Lower lobe of right lung (tissue), 2 donors: ENCODE measurements around the gene PFKFB2. TPM values are rescaled to one million over a fixed set of nuclear protein-coding genes. Genes with fewer than 3 reads are reported as not detected.

Source experiments
- ATAC-seq, 2 donors: fragments of 200-7000 bp; cut with Tn5 transposase; one replicate each; pipeline ENCODE4 v1.9.1; 2020 to 2022; ENCODE audit warnings: mild to moderate bottlenecking in 2 of 2, moderate library complexity in 2 of 2
- DNase-seq: peaks from one replicate; pipeline ENCODE4 v3.0.0-alpha.2; 2020
- H3K27ac ChIP-seq: fragments of 200-600 bp; one replicate; pipeline ENCODE4 v1.8.0; 2022
- H3K27me3 ChIP-seq: fragments of 200-600 bp; one replicate; pipeline ENCODE4 v1.8.0; 2022; ENCODE audit warnings: low read depth
- H3K36me3 ChIP-seq: fragments of 200-600 bp; one replicate; pipeline ENCODE4 v1.8.0; 2022; ENCODE audit warnings: mild to moderate bottlenecking
- H3K4me1 ChIP-seq: fragments of 200-600 bp; one replicate; pipeline ENCODE4 v1.8.0; 2022
- H3K4me3 ChIP-seq: fragments of 200-600 bp; one replicate; pipeline ENCODE4 v1.8.0; 2022; ENCODE audit warnings: mild to moderate bottlenecking
- H3K9me3 ChIP-seq: fragments of 200-600 bp; one replicate; pipeline ENCODE4 v1.8.0; 2022
- intact Hi-C: fragments of 100-400 bp; cut with DNase I; formaldehyde crosslinking; loops from one replicate; pipeline ENCODE4 v1.11.0; 2022
- total RNA-seq: library from RNA; stranded (reverse); fragmentation: NEBNext Ultra II Directional; extraction: Animal tissue kit (Norgen Biotek cat#: 25700); gene quantifications from one replicate; pipeline ENCODE4 v1.2.1, GENCODE V29; 2021
- TF ChIP-seq, protein P1 (sequence below): fragments of 200-600 bp; IDR thresholded peaks from one replicate; pipeline ENCODE4 v1.8.0; 2022; ENCODE audit warnings: antibody characterized with exemption, mild to moderate bottlenecking
- donor health status: DM: no; HTN: yes; CAD: no; lungs with severe emphysema.

PFKFB2 gene
- total RNA-seq, 1 donor from 2014 or later: 41.5 TPM

DNA sequence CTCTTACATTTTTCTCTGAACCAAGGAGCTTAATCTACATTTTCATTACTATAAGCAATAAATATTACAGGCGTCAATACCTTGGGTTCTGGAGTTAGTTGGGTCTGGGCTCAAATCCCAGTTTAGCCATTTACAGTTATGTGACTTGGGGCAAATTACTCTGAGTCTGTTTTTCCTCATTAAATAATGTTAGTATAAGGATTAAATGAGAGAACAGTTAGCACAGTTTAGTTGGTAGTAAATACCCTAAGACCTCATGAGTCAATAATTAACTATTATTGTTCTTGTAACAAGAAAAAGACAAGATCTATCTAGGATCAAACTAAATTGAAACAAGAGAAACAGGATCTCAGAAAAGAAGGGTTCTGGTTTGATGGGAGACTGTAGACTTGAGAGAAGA lies 25.2 kb upstream of the PFKFB2 start:
- no peak for ATAC-seq
- intact Hi-C loops: no loop called here
- Histone ChIP-seq H3K9me3 (no peaks in the 10 kb centered on the region), H3K27ac (peak overlapping the region; percentile 85), H3K27me3 (no peaks in the 10 kb centered on the region), H3K36me3 (peaks cover 6% of the 10 kb centered on the region), H3K4me1 (peaks cover 38% of the 10 kb centered on the region), H3K4me3 (peak overlapping the region; percentile 53)
- no peak for DNase-seq
- TF ChIP-seq, protein P1, sequence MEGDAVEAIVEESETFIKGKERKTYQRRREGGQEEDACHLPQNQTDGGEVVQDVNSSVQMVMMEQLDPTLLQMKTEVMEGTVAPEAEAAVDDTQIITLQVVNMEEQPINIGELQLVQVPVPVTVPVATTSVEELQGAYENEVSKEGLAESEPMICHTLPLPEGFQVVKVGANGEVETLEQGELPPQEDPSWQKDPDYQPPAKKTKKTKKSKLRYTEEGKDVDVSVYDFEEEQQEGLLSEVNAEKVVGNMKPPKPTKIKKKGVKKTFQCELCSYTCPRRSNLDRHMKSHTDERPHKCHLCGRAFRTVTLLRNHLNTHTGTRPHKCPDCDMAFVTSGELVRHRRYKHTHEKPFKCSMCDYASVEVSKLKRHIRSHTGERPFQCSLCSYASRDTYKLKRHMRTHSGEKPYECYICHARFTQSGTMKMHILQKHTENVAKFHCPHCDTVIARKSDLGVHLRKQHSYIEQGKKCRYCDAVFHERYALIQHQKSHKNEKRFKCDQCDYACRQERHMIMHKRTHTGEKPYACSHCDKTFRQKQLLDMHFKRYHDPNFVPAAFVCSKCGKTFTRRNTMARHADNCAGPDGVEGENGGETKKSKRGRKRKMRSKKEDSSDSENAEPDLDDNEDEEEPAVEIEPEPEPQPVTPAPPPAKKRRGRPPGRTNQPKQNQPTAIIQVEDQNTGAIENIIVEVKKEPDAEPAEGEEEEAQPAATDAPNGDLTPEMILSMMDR: no peak

DNA sequence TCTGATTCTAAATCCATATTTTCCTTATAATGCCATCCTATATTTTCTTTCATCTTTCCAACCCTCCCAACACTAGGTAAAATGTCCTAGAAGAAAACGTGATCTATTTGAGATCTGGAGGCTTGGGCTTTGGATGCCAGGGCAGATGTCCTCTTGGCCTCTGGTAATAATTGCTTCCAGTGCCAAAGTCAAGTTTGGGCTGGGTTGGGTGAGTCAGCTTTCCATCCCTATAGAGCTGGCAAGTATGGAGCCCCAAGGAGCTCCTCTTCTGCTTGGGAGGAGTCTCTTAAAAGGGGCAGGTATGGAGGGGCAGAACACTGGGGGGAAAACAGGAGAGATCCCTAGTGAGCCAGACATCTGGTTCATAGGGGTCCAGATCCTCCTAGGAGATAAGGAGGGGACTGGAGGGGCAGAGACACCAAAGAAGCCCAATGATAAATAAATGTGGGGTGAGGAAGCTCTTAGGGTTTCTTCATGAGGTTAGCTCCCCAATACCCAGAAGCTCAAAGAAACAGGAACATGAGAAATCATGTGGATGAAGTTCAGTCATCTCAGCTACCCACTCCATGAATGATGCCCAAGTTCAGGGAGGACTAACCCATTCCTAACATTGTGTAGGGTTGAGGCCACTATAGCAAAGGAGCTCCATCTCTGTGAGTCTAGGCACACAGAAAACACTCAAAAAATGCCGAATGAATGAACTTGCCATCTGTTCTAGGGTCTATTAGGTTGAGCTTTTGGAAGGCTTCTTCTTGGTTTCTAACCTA lies 24.0 kb upstream of the PFKFB2 start:
- Histone ChIP-seq H3K36me3 (peaks cover 6% of the 10 kb centered on the region), H3K4me1 (peaks cover 27% of the 10 kb centered on the region), H3K9me3 (no peaks in the 10 kb centered on the region), H3K27ac (peak overlapping the region; percentile 85), H3K4me3 (peak overlapping the region; percentile 53), H3K27me3 (no peaks in the 10 kb centered on the region)
- DNase-seq (no peak), ATAC-seq (no peak)
- intact Hi-C loops: no loop called here
- TF ChIP-seq, protein P1: no peak

DNA sequence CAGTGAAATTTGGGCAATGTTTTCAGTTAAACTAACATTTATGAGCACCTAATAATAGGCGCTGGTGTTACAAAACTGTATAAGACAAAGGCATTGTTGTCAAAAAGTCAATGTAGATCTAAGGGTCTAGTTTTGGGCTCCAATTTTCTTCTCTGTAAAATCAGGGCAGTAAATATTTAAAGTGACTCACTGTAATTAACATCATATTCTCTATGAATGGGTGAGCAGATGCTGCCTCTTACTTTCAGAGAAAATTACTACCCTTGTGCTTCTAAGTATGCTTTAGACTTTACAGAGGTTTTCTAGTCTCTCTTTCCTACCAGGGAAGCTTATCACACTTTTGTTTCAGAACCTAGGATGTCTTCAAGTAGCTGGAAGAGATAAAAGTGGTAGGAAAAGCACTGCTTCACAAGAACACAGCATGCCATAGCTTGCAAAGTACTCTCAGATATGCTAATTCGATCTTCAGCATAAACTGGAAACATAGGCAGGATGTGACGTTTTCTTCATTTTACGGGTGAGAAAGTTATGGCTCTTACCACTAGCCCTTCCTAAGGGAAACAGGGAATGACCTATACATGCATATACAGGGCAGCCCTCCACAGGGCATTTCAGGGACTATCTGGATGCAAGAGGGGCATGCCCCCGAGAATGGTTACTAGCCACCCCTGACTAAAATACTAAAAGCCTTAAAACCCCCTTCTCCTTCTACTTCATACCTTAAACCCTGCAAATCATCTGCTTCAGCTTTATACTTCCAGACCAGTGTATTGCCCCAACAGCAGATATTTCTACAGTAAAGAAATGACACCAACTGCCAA lies 23.2 kb upstream of the PFKFB2 start:
- peaks cover 19% of the 10 kb centered on the region for H3K4me1 ChIP-seq
- H3K36me3 ChIP-seq: no peaks in the 10 kb centered on the region
- no peaks in the 10 kb centered on the region for H3K9me3 ChIP-seq
- TF ChIP-seq, protein P1: no peak
- no peak for DNase-seq
- H3K27me3 ChIP-seq: no peaks in the 10 kb centered on the region
- H3K4me3 ChIP-seq: peak overlapping the region; percentile 53
- H3K27ac ChIP-seq: peak overlapping the region; percentile 85
- ATAC-seq: peak; percentile 3
- intact Hi-C loops: no loop called here

DNA sequence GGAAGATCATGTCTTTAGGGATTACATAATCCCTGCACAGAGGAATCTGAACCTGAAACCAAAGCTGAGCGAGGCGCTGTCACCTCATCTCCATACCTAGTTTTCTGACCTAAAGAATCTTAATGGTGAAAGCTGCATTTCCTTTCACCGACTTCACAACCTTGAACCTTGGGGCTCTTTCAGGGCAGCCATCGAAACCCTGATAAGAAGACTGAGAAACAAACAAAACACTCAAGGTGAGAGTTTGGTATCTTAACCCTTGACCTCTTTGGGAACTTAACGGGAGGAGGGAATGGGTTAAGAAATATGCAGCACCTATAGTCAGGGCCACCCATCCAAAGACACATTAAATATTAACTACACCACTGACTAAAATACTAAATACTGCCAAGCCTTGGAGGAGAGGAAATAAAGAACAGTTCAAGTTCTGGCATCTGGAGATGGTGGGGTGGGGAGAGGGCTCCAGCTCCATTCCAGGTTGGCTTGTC lies 22.5 kb upstream of the PFKFB2 start:
- H3K4me3 ChIP-seq: peak overlapping the region; percentile 53
- peaks cover 12% of the 10 kb centered on the region for H3K4me1 ChIP-seq
- H3K27me3 ChIP-seq: no peaks in the 10 kb centered on the region
- intact Hi-C loops: no loop called here
- H3K27ac ChIP-seq: peak overlapping the region; percentile 85
- ATAC-seq: peak; percentile 13 to 22
- DNase-seq: no peak
- TF ChIP-seq, protein P1: no peak
- H3K36me3 ChIP-seq: no peaks in the 10 kb centered on the region
- H3K9me3 ChIP-seq: no peaks in the 10 kb centered on the region

DNA sequence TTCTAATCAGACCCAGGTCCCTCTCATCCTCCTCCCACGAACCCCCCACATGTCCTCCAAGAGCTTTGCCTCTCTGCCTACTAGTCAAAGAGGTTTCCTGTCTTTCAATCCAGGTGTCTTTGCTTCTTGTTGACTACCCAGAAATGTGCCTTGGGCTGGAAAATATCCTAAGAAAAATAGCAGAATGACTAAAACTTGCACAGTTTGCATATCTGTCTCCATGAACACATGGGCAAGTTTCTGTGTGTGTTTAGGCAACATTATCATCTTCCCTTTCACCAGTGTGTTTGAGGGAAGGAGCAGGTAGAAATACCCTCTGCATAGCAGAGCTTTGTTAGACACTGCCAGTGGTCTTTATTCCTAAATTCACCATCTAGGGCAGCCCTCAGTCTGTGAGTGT lies 22.1 kb upstream of the PFKFB2 start:
- Histone ChIP-seq H3K9me3 (no peaks in the 10 kb centered on the region), H3K4me3 (peak overlapping the region; percentile 53), H3K27me3 (no peaks in the 10 kb centered on the region), H3K27ac (peak overlapping the region; percentile 85), H3K36me3 (no peaks in the 10 kb centered on the region), H3K4me1 (peaks cover 8% of the 10 kb centered on the region)
- intact Hi-C loops: no loop called here
- TF ChIP-seq, protein P1: no peak
- ATAC-seq (no peak), DNase-seq (no peak)
